Activated gamma-delta T cell treated with anti-CD3 and anti-CD28 coated beads, Interleukin-2, amount 50 U/mL, for 16 hours (primary cell): Measurements from ENCODE around the gene DCTN5.

Source experiments
- DNase-seq: peaks from one replicate; pipeline ENCODE4 v3.0.0-alpha.2; 2020; ENCODE audit warnings: low read depth

DCTN5 gene

GRCh38 chr16:23663918-23664317 lies 22.7 kb downstream of the DCTN5 start:
- DNase-seq = no peak

- DNase-seq = no peak
Observed at GRCh38 chr16:23666571-23667354, 25.5 kb downstream of the DCTN5 start.

- no peak for DNase-seq
Observed at GRCh38 chr16:23667355-23667659, 26.0 kb downstream of the DCTN5 start.

DNA sequence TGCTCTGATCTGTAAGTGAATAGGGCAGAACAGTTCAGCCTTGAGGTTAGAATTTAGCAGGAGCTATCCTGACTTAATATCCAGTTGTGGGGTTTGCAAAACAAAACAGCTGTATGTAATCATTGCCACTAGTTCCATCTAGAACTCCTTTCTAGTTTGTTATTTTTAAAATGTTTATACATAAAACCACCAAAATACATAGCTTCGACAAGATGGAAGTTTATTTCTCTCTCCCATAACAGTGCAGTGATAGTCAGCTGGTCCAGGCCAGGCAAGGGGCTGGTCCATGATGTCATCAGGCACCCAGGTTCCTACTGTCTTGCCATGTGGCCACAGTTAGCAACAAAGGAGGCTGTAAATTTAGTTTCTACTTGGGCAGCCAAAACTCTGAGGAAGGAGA lies 27.0 kb downstream of the DCTN5 start:
- no peak for DNase-seq

DNA sequence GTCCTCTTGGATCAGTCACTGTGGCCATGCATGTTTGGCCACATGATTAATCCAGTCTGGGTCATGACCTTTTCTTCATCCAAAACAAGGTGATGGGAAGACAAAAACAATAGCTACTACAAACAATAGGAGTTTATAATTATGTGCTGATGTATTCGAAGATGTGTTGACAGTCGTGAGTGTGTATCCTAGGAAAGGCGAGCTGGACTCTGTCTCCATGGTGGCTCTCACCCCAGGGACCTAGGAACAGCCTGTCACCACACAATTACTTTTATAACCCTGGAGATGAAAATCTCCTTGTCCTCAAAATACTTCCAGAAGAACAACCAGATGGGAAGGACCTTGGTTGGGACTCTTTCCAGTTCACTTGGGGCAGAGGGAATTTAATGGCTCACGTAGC lies 27.6 kb downstream of the DCTN5 start:
- DNase-seq = no peak

- no peak for DNase-seq
Observed at GRCh38 chr16:23670137-23670776, 29.0 kb downstream of the DCTN5 start.

DNA sequence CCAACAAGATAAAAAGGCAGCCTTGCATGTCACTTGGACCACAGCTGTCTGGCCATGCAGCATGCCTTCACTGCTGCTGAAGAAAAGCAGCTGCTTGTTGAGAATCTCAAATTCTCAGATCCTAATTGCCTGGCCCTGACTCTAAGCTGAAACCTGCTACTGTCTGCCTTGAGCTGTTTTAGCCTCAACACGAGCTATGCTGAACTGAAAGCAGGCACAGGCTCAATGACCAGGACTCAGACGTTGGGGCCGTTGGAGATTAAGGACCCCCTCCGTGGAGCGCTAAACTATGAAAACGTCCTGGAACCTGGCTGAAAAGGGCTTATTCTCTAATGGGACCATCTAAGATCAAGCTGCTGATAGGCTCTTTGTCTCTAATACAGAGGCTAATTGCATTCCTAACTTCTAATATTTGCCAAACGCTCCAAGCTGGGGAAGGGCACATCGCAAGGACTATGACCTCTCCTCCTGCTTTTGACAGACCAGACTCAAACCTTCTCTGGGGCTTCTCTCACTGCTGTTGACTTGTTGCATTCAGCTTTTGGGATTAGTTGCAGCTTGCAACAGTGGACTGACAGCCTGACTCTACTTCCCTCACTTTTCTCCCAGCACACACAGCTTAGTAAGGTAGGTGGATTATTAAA lies 32.8 kb downstream of the DCTN5 start:
- DNase-seq = no peak

DNA sequence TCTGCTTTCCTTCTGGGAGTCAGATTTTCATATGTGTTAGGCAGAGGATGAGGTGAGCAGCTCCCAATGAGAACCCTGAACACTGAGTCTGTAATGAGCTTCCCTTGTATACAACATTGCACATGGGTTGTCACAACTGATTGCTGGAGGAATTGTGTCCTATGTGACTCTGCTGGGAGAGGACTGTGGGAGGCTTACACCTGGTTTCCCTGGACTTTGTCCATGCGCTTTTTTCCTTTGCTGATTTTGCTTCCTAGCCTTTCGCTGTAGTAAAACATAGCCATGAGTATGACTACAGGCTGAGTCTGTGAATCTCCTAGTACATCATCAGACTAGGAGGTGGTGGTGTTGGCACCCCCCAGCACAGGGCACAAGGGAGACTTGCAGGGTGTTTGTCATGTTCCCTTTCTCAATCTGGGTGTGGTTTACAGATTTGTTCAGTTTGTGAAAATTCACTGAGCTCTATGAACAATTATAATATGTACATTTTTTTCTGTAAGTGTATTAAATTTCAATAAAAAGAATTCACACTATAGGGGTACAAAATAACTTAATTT lies 35.7 kb downstream of the DCTN5 start:
- DNase-seq = no peak

- peak; percentile 44 for DNase-seq
Observed at GRCh38 chr16:23678430-23679273, 37.4 kb downstream of the DCTN5 start, which contains the start of gene PLK1. Gene PLK1 (plus strand): TSS chr16:23678889. CDS start chr16:23678933, 44 bp downstream.

GRCh38 chr16:23679274-23679985 lies 38.2 kb downstream of the DCTN5 start:
- no peak for DNase-seq

DNA sequence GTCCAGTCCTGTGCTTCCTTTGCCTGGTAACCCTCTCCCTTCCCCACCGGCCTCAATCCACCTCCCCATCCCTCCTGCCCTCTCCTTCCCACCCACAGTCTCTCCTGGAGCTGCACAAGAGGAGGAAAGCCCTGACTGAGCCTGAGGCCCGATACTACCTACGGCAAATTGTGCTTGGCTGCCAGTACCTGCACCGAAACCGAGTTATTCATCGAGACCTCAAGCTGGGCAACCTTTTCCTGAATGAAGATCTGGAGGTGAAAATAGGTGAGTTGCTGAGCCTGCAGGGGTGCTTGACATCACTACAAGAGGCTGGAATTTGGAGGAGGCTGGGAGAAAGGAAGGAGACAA lies 38.7 kb downstream of the DCTN5 start:
- DNase-seq = no peak

DNA sequence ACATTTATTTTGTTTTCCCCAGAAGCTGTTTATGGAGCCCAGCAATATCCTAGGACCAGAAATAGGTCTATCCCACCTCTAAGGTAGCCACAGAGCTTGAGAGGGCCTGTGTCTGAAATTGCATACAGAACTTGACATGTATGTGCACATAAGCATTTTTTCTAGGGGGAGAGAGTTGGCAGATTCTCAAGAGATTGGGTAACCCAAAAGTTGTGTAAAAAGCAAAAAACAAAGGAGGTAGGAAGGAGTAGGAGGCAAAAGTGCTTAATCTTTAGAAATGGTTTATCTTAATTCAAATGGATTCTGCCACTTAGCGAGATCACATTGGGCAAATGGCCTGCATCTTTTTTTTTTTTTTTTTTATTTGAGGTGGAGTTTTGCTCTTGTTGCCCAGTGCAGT lies 40.9 kb downstream of the DCTN5 start:
- no peak for DNase-seq

DNA sequence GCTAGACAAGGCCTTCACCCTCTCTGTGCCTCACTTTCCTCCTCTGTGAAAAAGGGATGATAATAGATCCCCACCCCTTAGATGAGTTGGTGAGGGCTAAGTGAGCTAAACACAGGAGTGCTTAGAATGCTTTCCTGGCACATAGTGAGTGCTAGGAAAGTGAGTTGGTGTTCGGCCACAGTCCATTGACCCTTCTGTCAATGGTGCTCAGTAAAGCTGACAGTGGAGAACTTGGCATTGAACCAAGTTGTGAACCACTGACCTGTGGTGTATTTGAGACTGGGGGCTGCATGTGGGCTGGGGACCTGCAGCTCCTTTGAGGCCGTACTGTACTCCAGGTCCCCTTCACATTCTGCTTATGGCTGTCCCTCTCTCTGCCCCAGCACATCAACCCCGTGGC lies 42.2 kb downstream of the DCTN5 start:
- no peak for DNase-seq

DNA sequence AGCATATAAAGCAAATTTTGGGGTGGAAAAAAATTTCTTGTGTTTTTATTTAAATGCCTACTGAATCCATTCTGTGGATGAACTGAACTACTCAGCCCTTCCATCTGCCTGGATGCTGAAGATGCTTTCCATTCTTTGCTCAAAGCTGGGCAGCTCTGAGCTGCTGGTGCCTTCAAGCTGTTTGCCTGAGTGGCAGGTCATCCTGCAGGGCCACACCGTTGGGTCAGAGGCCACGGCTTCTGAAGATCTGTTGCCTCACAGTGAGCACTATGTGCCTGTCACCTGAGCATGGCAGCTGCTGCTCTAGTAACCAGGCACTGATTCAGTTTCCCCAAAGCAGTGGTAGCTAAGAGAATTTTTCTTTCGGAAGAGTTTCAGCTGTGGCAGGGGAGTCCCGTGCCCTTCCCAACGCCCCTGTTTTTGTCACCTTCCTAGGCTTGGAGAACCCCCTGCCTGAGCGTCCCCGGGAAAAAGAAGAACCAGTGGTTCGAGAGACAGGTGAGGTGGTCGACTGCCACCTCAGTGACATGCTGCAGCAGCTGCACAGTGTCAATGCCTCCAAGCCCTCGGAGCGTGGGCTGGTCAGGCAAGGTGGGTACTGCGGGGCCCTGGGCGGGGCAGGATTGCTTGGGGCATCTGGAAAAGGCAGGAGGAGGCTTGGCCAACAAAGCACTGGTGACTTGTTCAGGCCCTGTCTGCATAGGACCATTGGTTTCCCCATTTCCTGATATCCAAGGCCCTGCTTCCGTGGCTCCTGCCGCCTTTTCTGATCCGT lies 46.0 kb downstream of the DCTN5 start:
- DNase-seq = no peak

DNA sequence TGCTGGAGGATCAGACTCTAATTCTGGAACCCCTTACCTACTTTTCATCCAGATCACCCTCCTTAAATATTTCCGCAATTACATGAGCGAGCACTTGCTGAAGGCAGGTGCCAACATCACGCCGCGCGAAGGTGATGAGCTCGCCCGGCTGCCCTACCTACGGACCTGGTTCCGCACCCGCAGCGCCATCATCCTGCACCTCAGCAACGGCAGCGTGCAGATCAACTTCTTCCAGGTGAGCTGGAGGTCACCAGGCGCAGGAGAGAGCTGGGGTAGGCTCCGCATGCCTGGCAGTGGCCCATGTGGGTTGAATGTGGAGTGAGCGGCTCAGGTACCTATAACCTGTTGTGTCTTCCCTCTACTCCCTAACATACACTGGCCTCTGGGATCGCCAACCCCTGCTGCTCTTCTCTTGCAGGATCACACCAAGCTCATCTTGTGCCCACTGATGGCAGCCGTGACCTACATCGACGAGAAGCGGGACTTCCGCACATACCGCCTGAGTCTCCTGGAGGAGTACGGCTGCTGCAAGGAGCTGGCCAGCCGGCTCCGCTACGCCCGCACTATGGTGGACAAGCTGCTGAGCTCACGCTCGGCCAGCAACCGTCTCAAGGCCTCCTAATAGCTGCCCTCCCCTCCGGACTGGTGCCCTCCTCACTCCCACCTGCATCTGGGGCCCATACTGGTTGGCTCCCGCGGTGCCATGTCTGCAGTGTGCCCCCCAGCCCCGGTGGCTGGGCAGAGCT lies 48.3 kb downstream of the DCTN5 start:
- no peak for DNase-seq

GRCh38 chr16:23690771-23691482 lies 49.7 kb downstream of the DCTN5 start:
- DNase-seq = no peak

GRCh38 chr16:23691483-23692189 lies 50.4 kb downstream of the DCTN5 start:
- no peak for DNase-seq

GRCh38 chr16:23692190-23692837 lies 51.0 kb downstream of the DCTN5 start:
- no peak for DNase-seq
